Upper lobe of right lung (tissue), 1 donor: Measurements from ENCODE around the gene ZBTB46. TPM values are rescaled to one million over a fixed set of nuclear protein-coding genes. Genes with fewer than 3 reads are reported as not detected.
"Not testable (repeated sequence)": the region's sequence is repeated elsewhere in the genome, so short reads cannot be mapped to it uniquely, and the experiment has no call there.

Experiments
- ATAC-seq: fragments of 200-7000 bp; cut with Tn5 transposase; one replicate; pipeline ENCODE4 v1.9.1; 2020; ENCODE audit warnings: mild to moderate bottlenecking, moderate library complexity
- DNase-seq: peaks from one replicate; pipeline ENCODE4 v3.0.0-alpha.2; 2020
- H3K27ac ChIP-seq: fragments of 200-600 bp; one replicate; pipeline ENCODE4 v1.8.0; 2022
- H3K27me3 ChIP-seq: fragments of 200-600 bp; one replicate; pipeline ENCODE4 v1.8.0; 2022; ENCODE audit warnings: mild to moderate bottlenecking
- H3K36me3 ChIP-seq: fragments of 200-600 bp; one replicate; pipeline ENCODE4 v1.8.0; 2022
- H3K4me1 ChIP-seq: fragments of 200-600 bp; one replicate; pipeline ENCODE4 v1.8.0; 2022
- H3K4me3 ChIP-seq: fragments of 200-600 bp; one replicate; pipeline ENCODE4 v1.8.0; 2022; ENCODE audit warnings: mild to moderate bottlenecking
- H3K9me3 ChIP-seq: fragments of 200-600 bp; one replicate; pipeline ENCODE4 v1.8.0; 2022
- intact Hi-C: fragments of 100-400 bp; cut with DNase I; formaldehyde crosslinking; loops from one replicate; pipeline ENCODE4 v1.11.0; 2022
- total RNA-seq: library from RNA; stranded (reverse); fragmentation: NEBNext Ultra II Directional; extraction: Animal tissue kit (Norgen Biotek cat#: 25700); gene quantifications from one replicate; pipeline ENCODE4 v1.2.1, GENCODE V29; 2021
- TF ChIP-seq, protein P1 (sequence below): fragments of 200-600 bp; IDR thresholded peaks from one replicate; pipeline ENCODE4 v1.8.0; 2022; ENCODE audit warnings: antibody characterized with exemption
- donor health status: DM: no; HTN: yes; CAD: no; lungs with severe emphysema.

The ZBTB46 gene
- total RNA-seq, 1 donor from 2014 or later, result 19.7 TPM

- Histone ChIP-seq H3K4me1 (no peaks in the 10 kb centered on the region), H3K4me3 (no peak overlapping the region), H3K36me3 (no peaks in the 10 kb centered on the region), H3K27ac (no peak overlapping the region), H3K9me3 (no peaks in the 10 kb centered on the region), H3K27me3 (no peaks in the 10 kb centered on the region)
- no peak for ATAC-seq
- TF ChIP-seq, protein P1, sequence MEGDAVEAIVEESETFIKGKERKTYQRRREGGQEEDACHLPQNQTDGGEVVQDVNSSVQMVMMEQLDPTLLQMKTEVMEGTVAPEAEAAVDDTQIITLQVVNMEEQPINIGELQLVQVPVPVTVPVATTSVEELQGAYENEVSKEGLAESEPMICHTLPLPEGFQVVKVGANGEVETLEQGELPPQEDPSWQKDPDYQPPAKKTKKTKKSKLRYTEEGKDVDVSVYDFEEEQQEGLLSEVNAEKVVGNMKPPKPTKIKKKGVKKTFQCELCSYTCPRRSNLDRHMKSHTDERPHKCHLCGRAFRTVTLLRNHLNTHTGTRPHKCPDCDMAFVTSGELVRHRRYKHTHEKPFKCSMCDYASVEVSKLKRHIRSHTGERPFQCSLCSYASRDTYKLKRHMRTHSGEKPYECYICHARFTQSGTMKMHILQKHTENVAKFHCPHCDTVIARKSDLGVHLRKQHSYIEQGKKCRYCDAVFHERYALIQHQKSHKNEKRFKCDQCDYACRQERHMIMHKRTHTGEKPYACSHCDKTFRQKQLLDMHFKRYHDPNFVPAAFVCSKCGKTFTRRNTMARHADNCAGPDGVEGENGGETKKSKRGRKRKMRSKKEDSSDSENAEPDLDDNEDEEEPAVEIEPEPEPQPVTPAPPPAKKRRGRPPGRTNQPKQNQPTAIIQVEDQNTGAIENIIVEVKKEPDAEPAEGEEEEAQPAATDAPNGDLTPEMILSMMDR, result no peak
- intact Hi-C loops, result loop anchor here (5.0 kb wide), 1 partner anchor 81 kb away; the partner anchor contains the start of gene ABHD16B
- no peak for DNase-seq
Measured at GRCh38 chr20:63781181-63781580, 49.9 kb downstream of the ZBTB46 start.

GRCh38 chr20:63778857-63779256 is 52.2 kb downstream of the ZBTB46 start:
- Histone ChIP-seq H3K9me3 (no peaks in the 10 kb centered on the region), H3K4me1 (no peaks in the 10 kb centered on the region), H3K36me3 (no peaks in the 10 kb centered on the region), H3K27ac (no peak overlapping the region), H3K4me3 (no peak overlapping the region), H3K27me3 (no peaks in the 10 kb centered on the region)
- ATAC-seq, result no peak
- TF ChIP-seq, protein P1, result no peak
- DNase-seq, result no peak
- intact Hi-C loops, result no loop called here

- Histone ChIP-seq H3K27ac (no peak overlapping the region), H3K36me3 (no peaks in the 10 kb centered on the region), H3K4me1 (peaks cover 6% of the 10 kb centered on the region), H3K27me3 (no peaks in the 10 kb centered on the region), H3K4me3 (no peak overlapping the region), H3K9me3 (no peaks in the 10 kb centered on the region)
- TF ChIP-seq, protein P1, result no peak
- DNase-seq (no peak), ATAC-seq (no peak)
- intact Hi-C loops, result no loop called here
Measured at GRCh38 chr20:63778034-63778752, 52.9 kb downstream of the ZBTB46 start.

- DNase-seq (no peak), ATAC-seq (no peak)
- Histone ChIP-seq H3K9me3 (no peaks in the 10 kb centered on the region), H3K27ac (no peak overlapping the region), H3K4me3 (no peak overlapping the region), H3K36me3 (no peaks in the 10 kb centered on the region), H3K4me1 (peaks cover 11% of the 10 kb centered on the region), H3K27me3 (no peaks in the 10 kb centered on the region)
- intact Hi-C loops, result no loop called here
- TF ChIP-seq, protein P1, result no peak
Measured at GRCh38 chr20:63777614-63778013, 53.5 kb downstream of the ZBTB46 start.

DNA sequence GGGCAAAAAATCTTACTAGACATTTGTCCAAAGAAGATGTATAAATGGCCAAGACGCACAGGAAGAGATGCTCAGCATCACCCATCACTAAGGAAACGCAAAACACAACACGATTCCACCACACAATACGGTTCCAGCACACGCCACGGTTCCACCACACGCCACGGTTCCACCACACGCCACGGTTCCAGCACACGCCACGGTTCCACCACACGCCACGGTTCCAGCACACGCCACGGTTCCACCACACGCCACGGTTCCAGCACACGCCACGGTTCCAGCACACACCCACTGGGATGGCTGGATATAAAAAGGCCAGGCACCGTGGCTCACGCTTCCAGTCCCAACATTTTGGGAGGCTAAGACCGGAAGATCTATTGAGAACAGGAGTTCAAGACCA is 54.2 kb downstream of the ZBTB46 start:
- DNase-seq, H3K4me3 ChIP-seq, intact Hi-C loops, H3K9me3 ChIP-seq, H3K27ac ChIP-seq, ATAC-seq, H3K36me3 ChIP-seq, H3K27me3 ChIP-seq: not testable (repeated sequence)
- peaks cover 11% of the 10 kb centered on the region for H3K4me1 ChIP-seq

GRCh38 chr20:63775096-63775978 is 55.7 kb downstream of the ZBTB46 start:
- no peaks in the 10 kb centered on the region for H3K36me3 ChIP-seq

More at GRCh38 chr20:63775096-63775978, 55.7 kb downstream of the ZBTB46 start:
- H3K27ac ChIP-seq, result no peak overlapping the region
- no peaks in the 10 kb centered on the region for H3K9me3 ChIP-seq
- peaks cover 11% of the 10 kb centered on the region for H3K4me1 ChIP-seq
- no peaks in the 10 kb centered on the region for H3K27me3 ChIP-seq
- H3K4me3 ChIP-seq, result no peak overlapping the region
- no peak for DNase-seq
- TF ChIP-seq, protein P1, result peak; percentile 56
- ATAC-seq, result peak; percentile 6
- intact Hi-C loops, result no loop called here
